Aorta (tissue), 5 donors: Measurements from ENCODE around the gene XXYLT1. TPM values are rescaled to one million over a fixed set of nuclear protein-coding genes. Genes with fewer than 3 reads are reported as not detected.
"Not testable (repeated sequence)": the region's sequence is repeated elsewhere in the genome, so short reads cannot be mapped to it uniquely, and the experiment has no call there.

ENCODE experiments used
- ATAC-seq: fragments of 200-7000 bp; cut with Tn5 transposase; one replicate; pipeline ENCODE4 v1.9.1; 2022; ENCODE audit warnings: moderate library complexity; ENCODE audit not compliant: low FRiP score
- DNase-seq, 2 donors: peaks; one replicate each; pipeline ENCODE4 v3.0.0-alpha.2; 2020
- H3K27ac ChIP-seq, 2 donors: one replicate each; pipeline ENCODE4 v1.5.1; 2013; ENCODE audit warnings: low read length in 2 of 2, mild to moderate bottlenecking in 2 of 2, moderate library complexity in 2 of 2, control low read depth in 1 of 2, inconsistent platforms in 1 of 2, low read depth in 1 of 2
- H3K27me3 ChIP-seq, 2 donors: one replicate each; pipeline ENCODE4 v1.6.1; 2013; ENCODE audit warnings: control low read depth in 1 of 2, low read length in 1 of 2, mild to moderate bottlenecking in 1 of 2, moderate library complexity in 1 of 2; ENCODE audit not compliant: insufficient read depth in 2 of 2, control insufficient read depth in 1 of 2
- H3K36me3 ChIP-seq, 2 donors: one replicate each; pipeline ENCODE4 v1.6.1; 2013; ENCODE audit warnings: control low read depth in 1 of 2, low read length in 1 of 2, mild to moderate bottlenecking in 1 of 2; ENCODE audit not compliant: insufficient read depth in 2 of 2, control insufficient read depth in 1 of 2
- H3K4me1 ChIP-seq, 2 donors: one replicate each; pipeline ENCODE4 v1.6.1; 2013; ENCODE audit warnings: low read length in 2 of 2, control low read depth in 1 of 2, mild to moderate bottlenecking in 1 of 2, moderate library complexity in 1 of 2; ENCODE audit not compliant: insufficient read depth in 2 of 2, control insufficient read depth in 1 of 2
- H3K4me3 ChIP-seq, 2 donors: one replicate each; pipeline ENCODE4 v1.5.1; 2013; ENCODE audit warnings: low read length in 2 of 2, control low read depth in 1 of 2, mild to moderate bottlenecking in 1 of 2
- H3K9me3 ChIP-seq: one replicate; pipeline ENCODE4 v1.6.1; 2013; ENCODE audit warnings: mild to moderate bottlenecking, low read length; ENCODE audit not compliant: control insufficient read depth
- WGBS, 2 donors: extraction: QIAGEN DNeasy Blood & Tissue Kit; methylation state at CpG; one replicate each; pipeline ENCODE4 v1.1.7; 2013; 5-methylcytosine and 5-hydroxymethylcytosine counted together
- intact Hi-C, 2 donors: fragments of 100-400 bp; cut with DNase I; formaldehyde crosslinking; loops; one replicate each; pipeline versions ENCODE4 v1.14.2 to v1.15.0; 2022
- polyA plus RNA-seq, 2 donors: library from polyadenylated mRNA; stranded (reverse); fragments of 200-250 nt; gene quantifications; one replicate each; pipeline ENCODE4 v1.2.3, GENCODE V29; 2013
- total RNA-seq, 2 donors: library from RNA; stranded (reverse); fragmentation: NEBNext Ultra II Directional; extraction: Animal tissue kit (Norgen Biotek cat#: 25700); gene quantifications; one replicate each; pipeline ENCODE4 v1.2.1, GENCODE V29; 2021
- donor health status: healthy with polysubstance abuse.
- donor health status: Bipolar disorder and iron deficiency.
- donor health status: DM: no; HTN: no; CAD: no.
- donor health status: DM: no; HTN: no; CAD: no.
- donor health status: DM: yes; HTN: yes; CAD: no.

The XXYLT1 gene
- total and polyA plus RNA-seq, 4 donors, result 2.3 to 15.0 (median 6.9) TPM

- WGBS, 2 donors, result 46% methylated on average over 9 of the region's 9 CpGs
- intact Hi-C loops, result loop anchor here in 1 of 2 donors (5.0 kb wide), 1 partner anchor 69 kb away; no protein-coding TSS in a partner anchor
- peak; percentile 86 to 87 for DNase-seq
Observed at GRCh38 chr3:195221015-195221853, 49.7 kb downstream of the XXYLT1 start.

GRCh38 chr3:195219351-195220230 lies 51.4 kb downstream of the XXYLT1 start:
- no peak overlapping the region for H3K4me3 ChIP-seq
- H3K4me1 ChIP-seq, result no peaks in the 10 kb centered on the region
- peak in 1 of 2 donors; percentile 39 for DNase-seq
- no peaks in the 10 kb centered on the region for H3K36me3 ChIP-seq
- no peaks in the 10 kb centered on the region for H3K27me3 ChIP-seq
- intact Hi-C loops, result loop anchor here in 1 of 2 donors (5.0 kb wide), 1 partner anchor 67 kb away; no protein-coding TSS in a partner anchor
- WGBS, 2 donors, result 84 to 91% methylated on average over 8 of the region's 8 CpGs
- H3K27ac ChIP-seq, result no peak overlapping the region
- ATAC-seq, result no peak
- H3K9me3 ChIP-seq, result no peaks in the 10 kb centered on the region

More at GRCh38 chr3:195221015-195221853, 49.7 kb downstream of the XXYLT1 start:
- Histone ChIP-seq H3K9me3 (no peaks in the 10 kb centered on the region), H3K36me3 (no peaks in the 10 kb centered on the region), H3K27ac (peak overlapping the region; percentile 45 to 80), H3K4me1 (no peaks in the 10 kb centered on the region), H3K4me3 (no peak overlapping the region), H3K27me3 (no peaks in the 10 kb centered on the region)
- ATAC-seq, result peak; percentile 83

GRCh38 chr3:195218331-195218730 lies 52.6 kb downstream of the XXYLT1 start:
- ATAC-seq, H3K9me3 ChIP-seq, H3K27ac ChIP-seq, intact Hi-C loops, DNase-seq, H3K27me3 ChIP-seq, H3K4me3 ChIP-seq, H3K4me1 ChIP-seq, H3K36me3 ChIP-seq: not testable (repeated sequence)
- 93 to 97% methylated on average over 2 of the region's 5 CpGs for WGBS, 2 donors

- H3K4me1 ChIP-seq, H3K27me3 ChIP-seq, ATAC-seq, DNase-seq, intact Hi-C loops, H3K4me3 ChIP-seq, H3K9me3 ChIP-seq, H3K36me3 ChIP-seq, H3K27ac ChIP-seq: not testable (repeated sequence)
- 90 to 92% methylated on average over 2 of the region's 2 CpGs for WGBS, 2 donors
Observed at GRCh38 chr3:195215576-195215975, 55.4 kb downstream of the XXYLT1 start.

- Histone ChIP-seq H3K9me3 (no peaks in the 10 kb centered on the region), H3K27ac (no peak overlapping the region), H3K36me3 (no peaks in the 10 kb centered on the region), H3K27me3 (no peaks in the 10 kb centered on the region), H3K4me1 (no peaks in the 10 kb centered on the region), H3K4me3 (no peak overlapping the region)
- 96 to 97% methylated on average over 8 of the region's 8 CpGs for WGBS, 2 donors
- intact Hi-C loops, result no loop called here
- ATAC-seq, result no peak
- DNase-seq, result peak in 1 of 2 donors; percentile 30
Observed at GRCh38 chr3:195214381-195214780, 56.6 kb downstream of the XXYLT1 start.

GRCh38 chr3:195213639-195214315 lies 57.2 kb downstream of the XXYLT1 start:
- no peak overlapping the region for H3K27ac ChIP-seq

GRCh38 chr3:195212749-195213375 lies 58.1 kb downstream of the XXYLT1 start:
- Histone ChIP-seq H3K36me3 (no peaks in the 10 kb centered on the region), H3K9me3 (no peaks in the 10 kb centered on the region), H3K27me3 (no peaks in the 10 kb centered on the region), H3K4me1 (no peaks in the 10 kb centered on the region), H3K27ac (no peak overlapping the region), H3K4me3 (no peak overlapping the region)
- ATAC-seq (no peak), DNase-seq (no peak)
- intact Hi-C loops, result no loop called here
- WGBS, 2 donors, result 94 to 95% methylated on average over 14 of the region's 14 CpGs

More at GRCh38 chr3:195213639-195214315, 57.2 kb downstream of the XXYLT1 start:
- ATAC-seq (no peak), DNase-seq (no peak)
- intact Hi-C loops, result no loop called here
- no peaks in the 10 kb centered on the region for H3K27me3 ChIP-seq
- 86 to 93% methylated on average over 9 of the region's 9 CpGs for WGBS, 2 donors
- H3K4me3 ChIP-seq, result no peak overlapping the region
- no peaks in the 10 kb centered on the region for H3K9me3 ChIP-seq
- H3K4me1 ChIP-seq, result no peaks in the 10 kb centered on the region
- no peaks in the 10 kb centered on the region for H3K36me3 ChIP-seq
